Measurements from ENCODE around the gene CARMIL1.

DNA sequence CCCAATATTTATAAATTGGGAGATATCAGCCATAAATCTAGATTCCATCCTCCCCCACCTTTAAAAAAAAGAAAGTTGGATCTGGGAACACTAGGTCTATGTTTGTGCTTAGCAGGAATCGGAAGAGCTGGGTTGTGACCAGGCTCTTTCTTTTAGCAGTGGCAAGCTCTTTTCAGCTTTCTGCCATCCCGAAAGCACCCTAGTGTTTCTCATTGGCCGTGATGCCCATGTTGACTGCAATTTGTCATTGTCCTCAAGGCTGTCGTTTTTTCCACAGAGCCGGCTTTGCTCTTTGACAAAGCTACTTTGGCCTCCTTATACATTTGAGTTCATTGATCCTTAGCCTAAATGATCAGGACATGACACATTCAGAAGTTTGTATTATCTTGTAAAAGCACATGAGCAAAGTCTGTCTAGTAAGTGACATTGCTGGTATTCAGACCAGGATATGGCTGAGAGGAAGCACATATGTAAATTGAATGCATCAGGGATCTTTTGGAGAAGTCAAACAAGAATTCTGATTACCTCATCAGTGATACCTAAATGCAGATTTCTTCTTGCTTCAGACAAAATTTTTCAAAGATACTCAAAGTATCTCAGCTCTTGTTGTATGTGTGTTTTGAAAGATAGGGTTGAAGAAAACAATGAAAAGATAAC is 50.1 kb downstream of the CARMIL1 start:
- TF ChIP-seq, protein P1, sequence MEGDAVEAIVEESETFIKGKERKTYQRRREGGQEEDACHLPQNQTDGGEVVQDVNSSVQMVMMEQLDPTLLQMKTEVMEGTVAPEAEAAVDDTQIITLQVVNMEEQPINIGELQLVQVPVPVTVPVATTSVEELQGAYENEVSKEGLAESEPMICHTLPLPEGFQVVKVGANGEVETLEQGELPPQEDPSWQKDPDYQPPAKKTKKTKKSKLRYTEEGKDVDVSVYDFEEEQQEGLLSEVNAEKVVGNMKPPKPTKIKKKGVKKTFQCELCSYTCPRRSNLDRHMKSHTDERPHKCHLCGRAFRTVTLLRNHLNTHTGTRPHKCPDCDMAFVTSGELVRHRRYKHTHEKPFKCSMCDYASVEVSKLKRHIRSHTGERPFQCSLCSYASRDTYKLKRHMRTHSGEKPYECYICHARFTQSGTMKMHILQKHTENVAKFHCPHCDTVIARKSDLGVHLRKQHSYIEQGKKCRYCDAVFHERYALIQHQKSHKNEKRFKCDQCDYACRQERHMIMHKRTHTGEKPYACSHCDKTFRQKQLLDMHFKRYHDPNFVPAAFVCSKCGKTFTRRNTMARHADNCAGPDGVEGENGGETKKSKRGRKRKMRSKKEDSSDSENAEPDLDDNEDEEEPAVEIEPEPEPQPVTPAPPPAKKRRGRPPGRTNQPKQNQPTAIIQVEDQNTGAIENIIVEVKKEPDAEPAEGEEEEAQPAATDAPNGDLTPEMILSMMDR (conservative IDR thresholded peaks at IDR 0.05 in 1 of 2, IDR thresholded peaks at IDR 0.05 in 1 of 2; ENCODE audit: extremely low read depth in 1 of 2, insufficient read depth in 1 of 2, low read depth in 1 of 2, low read length in 2 of 2) = no peak
- TF ChIP-seq EZH2 (IDR thresholded peaks at IDR 0.05; ENCODE audit: borderline replicate concordance, low read length) = no peak
